ENCODE results near the gene ACIN1. TPM values are rescaled to one million over a fixed set of nuclear protein-coding genes. Genes with fewer than 3 reads are reported as not detected.

Gene ACIN1
- total RNA-seq, 1 experiment from 2014 or later = 179 TPM

DNA sequence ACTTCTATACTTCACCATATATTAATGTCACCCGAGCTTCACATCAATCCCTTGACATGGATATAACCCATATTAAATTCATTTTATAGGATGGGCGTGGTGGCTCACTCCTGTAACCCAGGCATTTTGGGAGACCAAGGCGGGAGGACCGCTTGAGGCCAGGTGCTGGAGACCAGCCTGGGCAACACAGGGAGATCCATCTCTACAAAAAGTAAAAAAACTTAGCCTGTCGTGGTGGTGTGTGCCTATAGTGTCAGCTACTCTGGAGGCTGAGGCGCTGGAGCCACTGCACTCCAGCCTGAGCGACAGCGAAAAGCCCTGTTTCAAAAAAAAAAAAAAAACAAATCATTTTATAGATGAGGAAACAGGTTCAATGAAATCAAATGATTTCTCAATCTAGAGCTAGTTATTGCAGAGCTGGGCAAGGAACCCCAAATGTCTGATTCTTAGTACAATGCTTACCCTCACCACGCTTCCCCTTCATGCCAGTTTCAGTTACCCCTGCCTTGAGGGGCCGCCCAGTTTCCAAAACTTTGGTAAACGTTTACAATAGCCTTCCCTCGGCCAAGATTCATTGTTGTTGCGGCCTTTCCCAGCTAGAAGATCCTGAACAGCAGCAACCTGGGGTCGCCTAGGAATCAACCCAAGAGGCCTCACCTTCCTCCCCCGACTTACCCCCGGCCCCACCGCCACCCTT is 61.0 kb downstream of the ACIN1 start:
- H4K20me1 ChIP-seq (ENCODE audit: insufficient read depth) = no peaks in the 10 kb centered on the region
- peak overlapping the region; percentile 96 for H3K9ac ChIP-seq (ENCODE audit: low read length)
- RAD21 ChIA-PET (ENCODE audit: low non-redundant PET in 1 of 2, low total read pairs in 2 of 2, uncharacterized antibody in 2 of 2, unreplicated experiment in 2 of 2) = no interaction called here
- H3K79me2 ChIP-seq (ENCODE audit: insufficient read depth, low read length) = peaks cover 47% of the 10 kb centered on the region
- peaks cover 10 to 18% of the 10 kb centered on the region in 2 experiments; a peak in 3 of 4 replicates for H3K4me1 ChIP-seq (ENCODE audit: control insufficient read depth in 1 of 2, insufficient read depth in 2 of 2, low read length in 2 of 2)
- TF ChIP-seq TCF7L2 (IDR thresholded peaks at IDR 0.05; ENCODE audit: borderline replicate concordance, extremely low read depth, insufficient read depth, insufficient read length) = no peak
- TF ChIP-seq SIN3A (IDR thresholded peaks at IDR 0.05; ENCODE audit: low read depth) = no peak
- no peak for TF ChIP-seq JUND (IDR thresholded peaks at IDR 0.05)
- TF ChIP-seq, protein P1, sequence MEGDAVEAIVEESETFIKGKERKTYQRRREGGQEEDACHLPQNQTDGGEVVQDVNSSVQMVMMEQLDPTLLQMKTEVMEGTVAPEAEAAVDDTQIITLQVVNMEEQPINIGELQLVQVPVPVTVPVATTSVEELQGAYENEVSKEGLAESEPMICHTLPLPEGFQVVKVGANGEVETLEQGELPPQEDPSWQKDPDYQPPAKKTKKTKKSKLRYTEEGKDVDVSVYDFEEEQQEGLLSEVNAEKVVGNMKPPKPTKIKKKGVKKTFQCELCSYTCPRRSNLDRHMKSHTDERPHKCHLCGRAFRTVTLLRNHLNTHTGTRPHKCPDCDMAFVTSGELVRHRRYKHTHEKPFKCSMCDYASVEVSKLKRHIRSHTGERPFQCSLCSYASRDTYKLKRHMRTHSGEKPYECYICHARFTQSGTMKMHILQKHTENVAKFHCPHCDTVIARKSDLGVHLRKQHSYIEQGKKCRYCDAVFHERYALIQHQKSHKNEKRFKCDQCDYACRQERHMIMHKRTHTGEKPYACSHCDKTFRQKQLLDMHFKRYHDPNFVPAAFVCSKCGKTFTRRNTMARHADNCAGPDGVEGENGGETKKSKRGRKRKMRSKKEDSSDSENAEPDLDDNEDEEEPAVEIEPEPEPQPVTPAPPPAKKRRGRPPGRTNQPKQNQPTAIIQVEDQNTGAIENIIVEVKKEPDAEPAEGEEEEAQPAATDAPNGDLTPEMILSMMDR (IDR thresholded peaks at IDR 0.05 in 2 of 3, conservative IDR thresholded peaks at IDR 0.05 in 1 of 3; ENCODE audit: borderline replicate concordance in 1 of 3, insufficient read depth in 1 of 3, low read depth in 2 of 3, low read length in 2 of 3) = no peak
- TF ChIP-seq ZFX (IDR thresholded peaks at IDR 0.05) = no peak
- TSS peak; percentile 78 for BruUV-seq (replicated peaks)
- H2AFZ ChIP-seq (ENCODE audit: low read depth, low read length, poor library complexity, severe bottlenecking) = no peak overlapping the region
- peak overlapping the region; percentile 84 to 98 for H3K4me3 ChIP-seq (replicated peaks in 1 of 2; ENCODE audit: low read depth in 1 of 2, low read length in 2 of 2)
- peaks cover 22 to 35% of the 10 kb centered on the region in 2 experiments for H3K36me3 ChIP-seq (ENCODE audit: control insufficient read depth in 1 of 2, insufficient read depth in 2 of 2, low read length in 2 of 2)
- ATAC-seq = peak; percentile 1; the same call in 1 of the 2 replicates
- H3K9me3 ChIP-seq (ENCODE audit: control insufficient read depth in 1 of 2, insufficient read depth in 1 of 2, low read depth in 1 of 2, low read length in 2 of 2) = no peaks in the 10 kb centered on the region
- H3K9me2 ChIP-seq (ENCODE audit: insufficient read depth) = no peaks in the 10 kb centered on the region
- CTCF ChIA-PET = interaction anchor here (0.8 to 1.4 kb wide), 3 partner anchors 24 to 48 kb away, joined by 3 to 4 read pairs (median 4); no protein-coding TSS in a partner anchor
- H3K4me2 ChIP-seq (ENCODE audit: low read length) = peak overlapping the region; percentile 51
- peak overlapping the region; percentile 84 for H3K27ac ChIP-seq (ENCODE audit: low read depth, low read length)
- no peaks in the 10 kb centered on the region for H3K27me3 ChIP-seq (ENCODE audit: insufficient read depth, low read length)
- intact Hi-C loops (cut with micrococcal nuclease) = no loop called here
- no peak for DNase-seq (ENCODE audit: low read depth, low spot score)
- POLR2A ChIA-PET = interaction anchor here (1.2 kb wide), 1 partner anchor 27 kb away, joined by 4 read pairs; no protein-coding TSS in a partner anchor

DNA sequence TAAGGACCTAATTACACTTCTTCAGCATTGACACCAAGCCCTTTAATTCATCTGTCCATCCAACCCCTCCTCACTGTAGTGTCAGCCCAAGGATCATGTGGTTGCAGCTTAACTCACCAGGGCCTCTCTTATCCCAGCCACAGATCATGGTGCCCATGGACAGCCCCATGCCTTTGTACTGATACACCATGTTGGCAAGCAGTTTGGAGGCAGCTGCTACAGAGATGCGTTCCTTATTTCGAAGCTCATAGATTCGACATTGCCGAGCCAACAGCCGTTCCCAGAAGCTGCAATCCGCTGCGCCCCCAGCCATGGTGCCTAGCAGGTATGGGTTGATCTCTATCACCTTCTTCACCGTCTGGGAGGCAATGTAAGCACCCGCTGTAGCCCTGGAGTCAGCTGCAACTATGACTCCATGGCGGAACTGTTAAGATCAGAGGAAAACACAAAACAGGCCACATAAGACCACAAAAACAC is 61.6 kb downstream of the ACIN1 start:
- H3K4me3 ChIP-seq (replicated peaks in 1 of 2; ENCODE audit: low read depth in 1 of 2, low read length in 2 of 2) = peak overlapping the region; percentile 84 to 98
- ATAC-seq = no peak
- peaks cover 26 to 40% of the 10 kb centered on the region in 2 experiments for H3K36me3 ChIP-seq (ENCODE audit: control insufficient read depth in 1 of 2, insufficient read depth in 2 of 2, low read length in 2 of 2)
- intact Hi-C loops (cut with micrococcal nuclease) = no loop called here
- ChIA-PET CTCF (no interaction called here), POLR2A (no interaction called here), RAD21 (ENCODE audit: low non-redundant PET in 1 of 2, low total read pairs in 2 of 2, uncharacterized antibody in 2 of 2, unreplicated experiment in 2 of 2) (no interaction called here)
- H4K20me1 ChIP-seq (ENCODE audit: insufficient read depth) = no peaks in the 10 kb centered on the region
- H3K27ac ChIP-seq (ENCODE audit: low read depth, low read length) = peak overlapping the region; percentile 4; the same call in 1 of the 2 replicates
- no peaks in the 10 kb centered on the region for H3K27me3 ChIP-seq (ENCODE audit: insufficient read depth, low read length)
- peaks cover 10 to 18% of the 10 kb centered on the region in 2 experiments; a peak in 3 of 4 replicates for H3K4me1 ChIP-seq (ENCODE audit: control insufficient read depth in 1 of 2, insufficient read depth in 2 of 2, low read length in 2 of 2)
- no TSS peak for BruUV-seq (replicated peaks)
- no peak overlapping the region for H2AFZ ChIP-seq (ENCODE audit: low read depth, low read length, poor library complexity, severe bottlenecking)
- no peaks in the 10 kb centered on the region for H3K9me2 ChIP-seq (ENCODE audit: insufficient read depth)
- peaks cover 53% of the 10 kb centered on the region for H3K79me2 ChIP-seq (ENCODE audit: insufficient read depth, low read length)
- TF ChIP-seq, protein P2, sequence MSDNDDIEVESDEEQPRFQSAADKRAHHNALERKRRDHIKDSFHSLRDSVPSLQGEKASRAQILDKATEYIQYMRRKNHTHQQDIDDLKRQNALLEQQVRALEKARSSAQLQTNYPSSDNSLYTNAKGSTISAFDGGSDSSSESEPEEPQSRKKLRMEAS (IDR thresholded peaks at IDR 0.05) = no peak
- no peak for TF ChIP-seq FOSL1 (IDR thresholded peaks at IDR 0.05; ENCODE audit: low read depth)
- no peak for TF ChIP-seq POLR2A (IDR thresholded peaks at IDR 0.05; ENCODE audit: borderline replicate concordance, extremely low read depth, insufficient read depth, insufficient read length)
- TF ChIP-seq, protein P1 (IDR thresholded peaks at IDR 0.05 in 2 of 3, conservative IDR thresholded peaks at IDR 0.05 in 1 of 3; ENCODE audit: borderline replicate concordance in 1 of 3, insufficient read depth in 1 of 3, low read depth in 2 of 3, low read length in 2 of 3) = no peak
- no peaks in the 10 kb centered on the region for H3K9me3 ChIP-seq (ENCODE audit: control insufficient read depth in 1 of 2, insufficient read depth in 1 of 2, low read depth in 1 of 2, low read length in 2 of 2)
- H3K4me2 ChIP-seq (ENCODE audit: low read length) = peak overlapping the region; percentile 51
- no peak for DNase-seq (ENCODE audit: low read depth, low spot score)
- H3K9ac ChIP-seq (ENCODE audit: low read length) = peak overlapping the region; percentile 96; the same call in 1 of the 2 replicates

Data from HCT116 (cell line).